GM23338 (cell line): Measurements from ENCODE around the gene RMND5A. TPM values are rescaled to one million over a fixed set of nuclear protein-coding genes. Genes with fewer than 3 reads are reported as not detected.

Experiments used
- ATAC-seq: fragments of 200-7000 bp; cut with Tn5 transposase; 3 replicates; pipeline ENCODE4 v1.9.1; 2020
- DNase-seq: peaks from one replicate; pipeline ENCODE4 v3.0.0-alpha.2; 2015; ENCODE audit warnings: low spot score
- H2AFZ ChIP-seq: fragments of 200-600 bp; sonication (generic); 2 replicates; pipeline ENCODE4 v1.8.0; 2016; ENCODE audit warnings: antibody characterized with exemption, mild to moderate bottlenecking, moderate library complexity
- H3F3A ChIP-seq: fragments of 200-600 bp; sonication (generic); replicated peaks from 2 replicates; pipeline ENCODE4 v1.8.0; 2017; ENCODE audit warnings: antibody characterized with exemption, mixed run types, low read depth
- H3K27ac ChIP-seq: fragments of 200-600 bp; sonication (generic); 2 replicates; pipeline ENCODE4 v1.6.1; 2016; ENCODE audit warnings: low read depth
- H3K27me3 ChIP-seq: fragments of 200-600 bp; sonication (generic); 2 replicates; pipeline ENCODE4 v1.8.0; 2016; ENCODE audit warnings: mild to moderate bottlenecking, mixed run types, moderate library complexity; ENCODE audit not compliant: insufficient read depth
- H3K36me3 ChIP-seq: fragments of 200-600 bp; sonication (generic); 2 replicates; pipeline ENCODE4 v1.8.0; 2016; ENCODE audit warnings: mild to moderate bottlenecking; ENCODE audit not compliant: insufficient read depth
- H3K4me1 ChIP-seq: fragments of 200-600 bp; sonication (generic); 2 replicates; pipeline ENCODE4 v1.8.0; 2016; ENCODE audit warnings: mild to moderate bottlenecking, moderate library complexity; ENCODE audit not compliant: insufficient read depth
- H3K4me2 ChIP-seq: fragments of 200-600 bp; sonication (generic); 2 replicates; pipeline ENCODE4 v1.7.1; 2017; ENCODE audit warnings: mixed run types
- H3K4me3 ChIP-seq: fragments of 200-600 bp; sonication (generic); 2 replicates; pipeline ENCODE4 v1.6.1; 2016; ENCODE audit warnings: mixed run types
- H3K79me2 ChIP-seq: fragments of 200-600 bp; sonication (generic); replicated peaks from 2 replicates; pipeline ENCODE4 v1.8.0; 2017; ENCODE audit warnings: mild to moderate bottlenecking; ENCODE audit not compliant: insufficient read depth
- H3K9me2 ChIP-seq: fragments of 200-600 bp; sonication (generic); 2 replicates; pipeline ENCODE4 v1.8.0; 2017; ENCODE audit not compliant: insufficient read depth
- H4K20me1 ChIP-seq: fragments of 200-600 bp; sonication (generic); replicated peaks from 2 replicates; pipeline ENCODE4 v1.8.0; 2017; ENCODE audit warnings: mild to moderate bottlenecking; ENCODE audit not compliant: insufficient read depth
- H3K27ac Mint-ChIP-seq: 2 replicates; pipeline ENCODE4 v1.8.0; 2020; ENCODE audit warnings: inconsistent platforms, mild to moderate bottlenecking, moderate library complexity, mixed read lengths
- H3K27me3 Mint-ChIP-seq: 3 replicates; pipeline ENCODE4 v1.8.0; 2022; ENCODE audit warnings: low read depth, mild to moderate bottlenecking, moderate library complexity, mixed read lengths, inconsistent platforms; ENCODE audit not compliant: insufficient read depth, poor library complexity
- H3K36me3 Mint-ChIP-seq: 3 replicates; pipeline ENCODE4 v1.8.0; 2021; ENCODE audit warnings: low read depth, mild to moderate bottlenecking, inconsistent platforms, moderate library complexity, mixed read lengths
- H3K4me1 Mint-ChIP-seq: 3 replicates; pipeline ENCODE4 v1.8.0; 2020; ENCODE audit warnings: mild to moderate bottlenecking, inconsistent platforms, mixed read lengths
- H3K4me3 Mint-ChIP-seq: 3 replicates; pipeline ENCODE4 v1.8.0; 2021; ENCODE audit warnings: moderate library complexity, mild to moderate bottlenecking, inconsistent platforms, mixed read lengths
- H3K9me3 Mint-ChIP-seq: 3 replicates; pipeline ENCODE4 v1.8.0; 2020; ENCODE audit warnings: moderate library complexity, mild to moderate bottlenecking, inconsistent platforms, mixed read lengths
- CREB1 ChIP-seq: fragments of 250-450 bp; sonication (Bioruptor Pico); IDR thresholded peaks from 2 replicates; pipeline ENCODE4 v1.5.0; 2020; ENCODE audit warnings: low read depth, mild to moderate bottlenecking, moderate library complexity
- ETS1 ChIP-seq: IDR thresholded peaks from 2 replicates; pipeline ENCODE4 v1.6.1; 2016; ENCODE audit warnings: antibody characterized with exemption
- EZH2 ChIP-seq: fragments of 200-600 bp; sonication (generic); IDR thresholded peaks from one replicate; pipeline ENCODE4 v1.8.0; 2017; ENCODE audit warnings: antibody characterized with exemption, mild to moderate bottlenecking, low read depth; ENCODE audit not compliant: unreplicated experiment
- EZH2phosphoT487 ChIP-seq: fragments of 200-600 bp; sonication (generic); IDR thresholded peaks from one replicate; pipeline ENCODE4 v1.8.1; 2018; ENCODE audit warnings: antibody characterized with exemption; ENCODE audit not compliant: unreplicated experiment
- JUNB ChIP-seq: IDR thresholded peaks from one replicate; pipeline ENCODE4 v1.6.1; 2016; ENCODE audit warnings: antibody characterized with exemption; ENCODE audit not compliant: unreplicated experiment
- NANOG ChIP-seq: IDR thresholded peaks from 2 replicates; pipeline ENCODE4 v1.6.1; 2016; ENCODE audit warnings: antibody characterized with exemption, borderline replicate concordance
- POLR2AphosphoS5 ChIP-seq: IDR thresholded peaks from 2 replicates; pipeline ENCODE4 v1.6.1; 2016; ENCODE audit warnings: antibody characterized with exemption, low read depth
- STAT1 ChIP-seq: IDR thresholded peaks from one replicate; pipeline ENCODE4 v1.6.1; 2016; ENCODE audit warnings: antibody characterized with exemption; ENCODE audit not compliant: unreplicated experiment
- ZNF114 ChIP-seq: fragments of 250-450 bp; sonication (Bioruptor Pico); IDR thresholded peaks from 2 replicates; pipeline ENCODE4 v1.5.0; 2020; ENCODE audit warnings: mild to moderate bottlenecking, moderate library complexity
- ZNF331 ChIP-seq: fragments of 250-450 bp; sonication (Bioruptor Pico); IDR thresholded peaks from 2 replicates; pipeline ENCODE4 v1.5.0; 2020; ENCODE audit warnings: low read depth, mild to moderate bottlenecking, moderate library complexity
- ZNF462 ChIP-seq: fragments of 250-450 bp; sonication (Bioruptor Pico); IDR thresholded peaks from 2 replicates; pipeline ENCODE4 v1.5.0; 2020; ENCODE audit warnings: mild to moderate bottlenecking, moderate library complexity
- polyA plus RNA-seq: library from polyadenylated mRNA; unstranded; fragments of >200 nt; fragmentation: Nextera tagmentation; extraction: Ambion mirVana; gene quantifications from 2 replicates; pipeline ENCODE4 v1.2.1, GENCODE V29; 2016
- total RNA-seq: library from RNA; depleted of rRNA; stranded (reverse); fragments of >200 nt; shearing (Covaris generic); gene quantifications from 2 replicates; pipeline ENCODE4 v1.2.3, GENCODE V29; 2014
- TF ChIP-seq, protein P1 (sequence below), 2 experiments: fragments of 200-600 bp in 1 of 2; sonication (generic) in 1 of 2; conservative IDR thresholded peaks; 2 replicates each; pipeline versions ENCODE4 v1.5.1 to v1.6.1; 2016 to 2017; ENCODE audit warnings: antibody characterized with exemption in 2 of 2, low read depth in 2 of 2, mild to moderate bottlenecking in 2 of 2, moderate library complexity in 1 of 2
- TF ChIP-seq, protein P2 (sequence below): IDR thresholded peaks from one replicate; pipeline ENCODE4 v1.6.1; 2018; ENCODE audit warnings: antibody characterized with exemption; ENCODE audit not compliant: unreplicated experiment

RMND5A gene
- total and polyA plus RNA-seq, 2 experiments from 2014 or later: 24.0 to 87.9 TPM

- no peaks in the 10 kb centered on the region for H3K9me2 ChIP-seq
- no peak for TF ChIP-seq STAT1
- TF ChIP-seq ETS1: no peak
- TF ChIP-seq NANOG: no peak
- no peak for TF ChIP-seq ZNF462 (CRISPR knock-in tag)
- no peak for TF ChIP-seq CREB1 (CRISPR knock-in tag)
- no peak for TF ChIP-seq ZNF114 (CRISPR knock-in tag)
- no peak for TF ChIP-seq POLR2AphosphoS5
- no peak for TF ChIP-seq EZH2
- no peak for TF ChIP-seq EZH2phosphoT487
- no peak for TF ChIP-seq ZNF331 (CRISPR knock-in tag)
- TF ChIP-seq, protein P1, sequence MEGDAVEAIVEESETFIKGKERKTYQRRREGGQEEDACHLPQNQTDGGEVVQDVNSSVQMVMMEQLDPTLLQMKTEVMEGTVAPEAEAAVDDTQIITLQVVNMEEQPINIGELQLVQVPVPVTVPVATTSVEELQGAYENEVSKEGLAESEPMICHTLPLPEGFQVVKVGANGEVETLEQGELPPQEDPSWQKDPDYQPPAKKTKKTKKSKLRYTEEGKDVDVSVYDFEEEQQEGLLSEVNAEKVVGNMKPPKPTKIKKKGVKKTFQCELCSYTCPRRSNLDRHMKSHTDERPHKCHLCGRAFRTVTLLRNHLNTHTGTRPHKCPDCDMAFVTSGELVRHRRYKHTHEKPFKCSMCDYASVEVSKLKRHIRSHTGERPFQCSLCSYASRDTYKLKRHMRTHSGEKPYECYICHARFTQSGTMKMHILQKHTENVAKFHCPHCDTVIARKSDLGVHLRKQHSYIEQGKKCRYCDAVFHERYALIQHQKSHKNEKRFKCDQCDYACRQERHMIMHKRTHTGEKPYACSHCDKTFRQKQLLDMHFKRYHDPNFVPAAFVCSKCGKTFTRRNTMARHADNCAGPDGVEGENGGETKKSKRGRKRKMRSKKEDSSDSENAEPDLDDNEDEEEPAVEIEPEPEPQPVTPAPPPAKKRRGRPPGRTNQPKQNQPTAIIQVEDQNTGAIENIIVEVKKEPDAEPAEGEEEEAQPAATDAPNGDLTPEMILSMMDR (conservative IDR thresholded peaks at IDR 0.05; ENCODE audit: low read depth in 2 of 2): no peak
- TF ChIP-seq JUNB: no peak
- TF ChIP-seq, protein P2, sequence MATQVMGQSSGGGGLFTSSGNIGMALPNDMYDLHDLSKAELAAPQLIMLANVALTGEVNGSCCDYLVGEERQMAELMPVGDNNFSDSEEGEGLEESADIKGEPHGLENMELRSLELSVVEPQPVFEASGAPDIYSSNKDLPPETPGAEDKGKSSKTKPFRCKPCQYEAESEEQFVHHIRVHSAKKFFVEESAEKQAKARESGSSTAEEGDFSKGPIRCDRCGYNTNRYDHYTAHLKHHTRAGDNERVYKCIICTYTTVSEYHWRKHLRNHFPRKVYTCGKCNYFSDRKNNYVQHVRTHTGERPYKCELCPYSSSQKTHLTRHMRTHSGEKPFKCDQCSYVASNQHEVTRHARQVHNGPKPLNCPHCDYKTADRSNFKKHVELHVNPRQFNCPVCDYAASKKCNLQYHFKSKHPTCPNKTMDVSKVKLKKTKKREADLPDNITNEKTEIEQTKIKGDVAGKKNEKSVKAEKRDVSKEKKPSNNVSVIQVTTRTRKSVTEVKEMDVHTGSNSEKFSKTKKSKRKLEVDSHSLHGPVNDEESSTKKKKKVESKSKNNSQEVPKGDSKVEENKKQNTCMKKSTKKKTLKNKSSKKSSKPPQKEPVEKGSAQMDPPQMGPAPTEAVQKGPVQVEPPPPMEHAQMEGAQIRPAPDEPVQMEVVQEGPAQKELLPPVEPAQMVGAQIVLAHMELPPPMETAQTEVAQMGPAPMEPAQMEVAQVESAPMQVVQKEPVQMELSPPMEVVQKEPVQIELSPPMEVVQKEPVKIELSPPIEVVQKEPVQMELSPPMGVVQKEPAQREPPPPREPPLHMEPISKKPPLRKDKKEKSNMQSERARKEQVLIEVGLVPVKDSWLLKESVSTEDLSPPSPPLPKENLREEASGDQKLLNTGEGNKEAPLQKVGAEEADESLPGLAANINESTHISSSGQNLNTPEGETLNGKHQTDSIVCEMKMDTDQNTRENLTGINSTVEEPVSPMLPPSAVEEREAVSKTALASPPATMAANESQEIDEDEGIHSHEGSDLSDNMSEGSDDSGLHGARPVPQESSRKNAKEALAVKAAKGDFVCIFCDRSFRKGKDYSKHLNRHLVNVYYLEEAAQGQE: no peak
- no peak overlapping the region for H3K4me2 ChIP-seq
- Mint-ChIP-seq H3K4me3 (no peak overlapping the region), H3K9me3 (peaks cover 11% of the 10 kb centered on the region), H3K27me3 (peaks cover 3% of the 10 kb centered on the region), H3K36me3 (peaks cover 55% of the 10 kb centered on the region), H3K4me1 (peaks cover 16% of the 10 kb centered on the region), H3K27ac (no peak overlapping the region)
- H3K79me2 ChIP-seq: peaks cover 88% of the 10 kb centered on the region
- H4K20me1 ChIP-seq: peaks cover 28% of the 10 kb centered on the region
- H3F3A ChIP-seq: no peaks in the 10 kb centered on the region
- no peak for ATAC-seq
- peaks cover 9% of the 10 kb centered on the region; the same call in 1 of the 2 replicates for H3K4me1 ChIP-seq
- H2AFZ ChIP-seq: no peak overlapping the region
- H3K27ac ChIP-seq: no peak overlapping the region
- no peak for DNase-seq
- H3K27me3 ChIP-seq: no peaks in the 10 kb centered on the region
- H3K36me3 ChIP-seq: peaks cover 22% of the 10 kb centered on the region
- H3K4me3 ChIP-seq: no peak overlapping the region
Observed at GRCh38 chr2:86750240-86750839, 30.2 kb downstream of the RMND5A start.
